Measurements from ENCODE around the gene ZIC5.
"Not testable (repeated sequence)": the region's sequence is repeated elsewhere in the genome, so short reads cannot be mapped to it uniquely, and the experiment has no call there.

The ZIC5 gene

DNA sequence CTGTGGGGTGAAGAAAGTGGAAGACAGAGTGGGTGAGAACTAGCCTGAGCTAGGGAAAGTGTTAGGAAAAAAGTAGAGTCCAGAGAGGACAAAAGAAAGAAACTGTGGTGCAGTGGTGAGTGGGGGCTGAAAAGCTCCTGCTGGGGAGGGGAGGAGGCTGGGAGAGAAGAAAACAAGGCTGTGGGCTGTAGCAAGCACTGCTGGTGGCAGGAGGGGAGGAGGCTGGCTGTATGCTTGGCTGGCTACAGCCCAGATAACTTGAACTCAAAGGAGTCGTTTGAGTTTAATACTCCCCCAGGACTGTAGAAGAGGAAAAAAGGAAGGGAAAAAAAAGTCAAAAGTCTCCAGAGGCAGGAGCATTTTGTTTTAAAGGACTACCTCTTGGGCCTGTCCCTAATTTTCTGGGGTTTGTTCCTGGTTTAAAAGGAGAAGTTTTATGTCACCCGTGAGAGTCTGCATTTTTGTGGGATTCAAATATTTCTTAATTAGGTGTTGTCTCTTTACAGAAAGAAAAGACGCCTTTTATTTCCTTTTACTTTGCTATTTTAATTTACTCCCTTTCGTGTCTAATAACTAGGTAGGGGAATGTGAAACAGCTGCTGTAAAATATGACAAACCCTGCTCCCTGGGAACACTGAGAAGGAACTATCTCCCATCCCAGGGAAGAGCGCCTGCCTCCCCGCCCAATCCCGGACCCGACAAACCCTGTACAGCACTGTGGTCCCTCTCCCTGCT lies 21.7 kb downstream of the ZIC5 start:
- Mint-ChIP-seq H3K9me3 (no peaks in the 10 kb centered on the region), H3K27me3 (peaks cover 74% of the 10 kb centered on the region), H3K36me3 (ENCODE audit: low read depth) (no peaks in the 10 kb centered on the region), H3K4me3 (no peak overlapping the region), H3K27ac (no peak overlapping the region), H3K4me1 (no peaks in the 10 kb centered on the region)
- no peak for DNase-seq
- no peak for ATAC-seq

DNA sequence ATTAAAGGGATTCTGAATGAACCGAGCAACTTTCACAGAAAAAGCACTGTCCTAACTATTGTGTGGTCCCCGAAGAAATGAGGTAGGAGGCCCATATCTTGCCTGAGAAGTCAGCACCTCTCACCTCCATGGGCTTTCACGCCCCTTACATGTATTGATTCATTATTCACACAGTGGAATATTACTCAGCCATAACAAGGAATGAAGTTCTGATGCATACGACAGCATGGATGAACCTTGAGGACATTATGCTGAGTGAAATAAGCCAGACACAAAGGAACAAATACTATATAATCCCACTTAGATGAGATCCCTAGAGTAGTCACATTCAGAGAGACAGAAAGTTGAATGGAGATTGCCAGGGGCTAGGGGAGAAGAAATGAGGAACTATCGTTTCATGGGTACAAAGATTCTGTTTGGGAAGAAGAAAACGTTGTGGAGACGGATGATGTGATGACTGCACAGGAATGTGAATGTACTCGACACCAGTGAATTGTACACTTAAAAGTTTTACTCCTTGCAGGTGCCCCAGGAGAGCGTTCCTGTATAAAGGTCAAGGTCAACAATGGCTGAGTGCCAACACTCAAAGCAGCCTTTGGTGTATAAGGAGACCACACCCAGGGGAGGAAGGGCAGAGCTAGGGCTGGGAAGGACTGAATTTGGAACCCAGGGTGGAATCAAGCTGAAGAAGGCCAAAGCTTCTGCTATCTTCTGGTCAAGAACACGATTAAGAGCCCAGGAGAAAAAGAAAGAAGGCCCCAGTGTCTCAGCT lies 22.5 kb downstream of the ZIC5 start:
- Mint-ChIP-seq H3K27me3 (peaks cover 67% of the 10 kb centered on the region), H3K9me3 (no peaks in the 10 kb centered on the region), H3K4me1 (no peaks in the 10 kb centered on the region), H3K27ac (no peak overlapping the region), H3K36me3 (ENCODE audit: low read depth) (no peaks in the 10 kb centered on the region), H3K4me3 (no peak overlapping the region)
- DNase-seq (no peak), ATAC-seq (no peak)

DNA sequence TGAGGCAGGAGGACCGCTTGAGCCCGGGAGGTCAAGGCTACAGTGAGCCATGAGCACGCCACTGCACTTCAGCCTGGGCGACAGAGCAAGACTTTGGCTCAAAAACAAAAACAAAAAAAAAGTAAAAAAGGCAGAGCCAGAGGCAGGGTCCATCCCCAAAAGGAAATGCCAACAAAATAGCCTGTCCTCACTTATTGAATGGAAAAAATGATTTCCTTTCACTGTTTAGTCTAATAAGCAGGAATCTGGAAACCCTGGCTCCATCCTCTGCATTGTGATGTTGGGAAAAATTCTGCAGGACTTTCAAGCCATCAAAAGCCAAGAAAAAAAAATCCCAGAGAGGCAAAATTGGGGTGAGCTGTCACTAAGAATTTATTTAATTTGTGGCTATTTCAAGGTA lies 23.2 kb downstream of the ZIC5 start:
- ATAC-seq (no peak), DNase-seq (no peak)
- Mint-ChIP-seq H3K36me3 (ENCODE audit: low read depth) (no peaks in the 10 kb centered on the region), H3K27ac (no peak overlapping the region), H3K27me3 (peaks cover 64% of the 10 kb centered on the region), H3K4me3 (no peak overlapping the region), H3K4me1 (no peaks in the 10 kb centered on the region), H3K9me3 (no peaks in the 10 kb centered on the region)

DNA sequence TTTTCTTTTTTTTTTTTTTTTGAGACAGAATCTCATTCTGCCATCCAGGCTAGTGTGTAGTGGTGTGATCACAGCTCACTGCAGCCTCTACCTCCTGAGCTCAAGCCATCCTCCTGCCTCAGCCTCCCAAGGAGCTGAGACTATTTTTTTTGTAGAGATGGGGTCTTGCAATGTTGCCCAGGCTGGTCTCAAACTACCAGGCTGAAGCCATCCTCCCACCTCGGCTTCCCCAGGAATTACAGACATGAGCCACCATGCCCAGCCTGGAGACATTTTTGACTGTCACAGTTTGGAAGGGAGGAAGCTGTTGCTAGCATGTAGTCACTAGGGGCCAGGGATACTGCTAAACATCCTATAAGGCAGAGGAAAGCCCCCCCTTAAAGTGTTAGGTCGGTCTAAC lies 23.9 kb downstream of the ZIC5 start:
- H3K36me3 Mint-ChIP-seq (ENCODE audit: low read depth), result no peaks in the 10 kb centered on the region
- no peaks in the 10 kb centered on the region for H3K4me1 Mint-ChIP-seq
- no peak for ATAC-seq
- peaks cover 60% of the 10 kb centered on the region for H3K27me3 Mint-ChIP-seq
- no peaks in the 10 kb centered on the region for H3K9me3 Mint-ChIP-seq
- DNase-seq, result no peak
- no peak overlapping the region for H3K4me3 Mint-ChIP-seq
- no peak overlapping the region for H3K27ac Mint-ChIP-seq

DNA sequence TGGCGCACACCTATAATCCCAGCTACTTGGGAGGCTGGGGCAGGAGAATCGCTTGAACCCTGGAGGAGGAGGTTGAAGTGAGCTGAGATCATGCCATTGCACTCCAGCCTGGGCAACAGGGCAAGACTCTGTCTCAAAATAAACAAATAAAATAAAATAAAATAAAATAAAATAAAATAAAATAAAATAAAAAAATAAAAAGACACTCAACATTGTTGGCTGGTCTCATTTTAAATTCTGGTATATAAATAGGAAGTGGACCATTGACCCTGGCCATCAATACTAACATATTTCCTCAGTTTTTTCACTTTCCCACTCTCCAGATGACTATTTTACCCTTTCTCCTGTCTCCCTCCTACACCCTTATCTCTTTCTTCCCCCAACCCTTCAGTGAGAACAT lies 26.1 kb downstream of the ZIC5 start:
- not testable (repeated sequence) for ATAC-seq; H3K27ac Mint-ChIP-seq; H3K9me3 Mint-ChIP-seq; H3K4me3 Mint-ChIP-seq; DNase-seq; H3K4me1 Mint-ChIP-seq; H3K36me3 Mint-ChIP-seq (ENCODE audit: low read depth)
- peaks cover 55% of the 10 kb centered on the region for H3K27me3 Mint-ChIP-seq

DNA sequence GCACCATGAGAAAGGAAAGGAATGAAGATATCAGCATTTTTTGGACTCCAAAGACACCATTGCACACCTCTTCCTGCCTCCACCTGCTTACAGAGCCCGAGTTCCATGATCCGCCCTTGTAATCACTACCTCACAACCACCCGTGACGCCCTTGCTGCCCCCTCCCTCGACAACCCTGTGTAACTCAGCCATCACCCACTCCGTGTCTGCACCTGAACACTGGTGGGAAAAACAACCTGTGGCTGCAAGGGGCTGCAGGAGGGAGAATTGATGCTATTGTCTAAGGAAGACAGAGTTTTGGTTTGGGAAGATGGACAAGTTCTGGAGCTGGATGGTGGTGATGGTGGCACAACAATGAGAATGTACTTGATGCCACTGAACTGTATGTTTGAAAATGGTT lies 27.0 kb downstream of the ZIC5 start:
- DNase-seq (no peak), ATAC-seq (no peak)
- Mint-ChIP-seq H3K27me3 (peaks cover 51% of the 10 kb centered on the region), H3K4me3 (no peak overlapping the region), H3K4me1 (no peaks in the 10 kb centered on the region), H3K27ac (no peak overlapping the region), H3K9me3 (no peaks in the 10 kb centered on the region), H3K36me3 (ENCODE audit: low read depth) (no peaks in the 10 kb centered on the region)

DNA sequence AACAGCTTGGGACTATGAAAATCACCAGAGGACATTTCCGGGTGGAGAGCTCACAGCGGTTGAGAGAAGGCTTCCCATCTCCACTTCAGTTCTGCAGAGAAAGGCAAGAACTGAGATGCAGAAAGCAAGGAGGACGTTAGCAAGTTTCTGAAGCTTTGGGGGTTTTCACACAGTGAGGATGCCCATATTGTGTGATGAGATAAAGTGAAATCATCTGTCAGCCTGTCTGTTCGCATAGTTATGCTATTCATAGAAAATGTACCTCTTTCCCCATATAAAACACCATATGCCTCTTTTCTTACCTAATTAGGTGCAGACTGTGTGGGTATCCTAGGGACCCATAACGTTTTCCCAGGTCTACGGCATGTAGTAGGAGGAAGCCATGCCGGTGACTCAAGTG lies 27.5 kb downstream of the ZIC5 start:
- H3K9me3 Mint-ChIP-seq, result no peaks in the 10 kb centered on the region
- no peaks in the 10 kb centered on the region for H3K36me3 Mint-ChIP-seq (ENCODE audit: low read depth)
- ATAC-seq (no peak), DNase-seq (no peak)
- no peak overlapping the region for H3K4me3 Mint-ChIP-seq
- no peaks in the 10 kb centered on the region for H3K4me1 Mint-ChIP-seq
- H3K27me3 Mint-ChIP-seq, result peaks cover 46% of the 10 kb centered on the region
- H3K27ac Mint-ChIP-seq, result no peak overlapping the region

DNA sequence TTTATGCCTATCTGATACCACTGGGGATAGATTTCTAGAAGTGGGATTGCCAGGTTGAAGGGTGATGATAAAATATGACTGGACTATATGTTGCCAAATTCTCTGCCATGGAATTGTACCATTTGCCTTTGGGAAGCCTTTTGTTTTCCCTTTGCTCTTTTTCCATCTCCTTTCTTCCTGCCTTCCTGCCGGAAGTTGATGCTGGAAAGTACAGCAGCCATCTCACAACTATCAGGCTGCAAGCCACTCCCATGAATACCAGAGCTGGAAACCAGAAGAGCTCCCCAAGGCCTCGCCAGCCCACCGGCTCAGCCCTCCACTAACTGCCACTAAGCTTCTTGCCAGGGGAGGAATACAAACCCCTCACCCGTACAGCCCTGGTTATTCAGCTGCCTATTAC lies 29.7 kb downstream of the ZIC5 start:
- Mint-ChIP-seq H3K4me1 (no peaks in the 10 kb centered on the region), H3K9me3 (no peaks in the 10 kb centered on the region), H3K27me3 (peaks cover 42% of the 10 kb centered on the region), H3K27ac (no peak overlapping the region), H3K36me3 (ENCODE audit: low read depth) (no peaks in the 10 kb centered on the region), H3K4me3 (no peak overlapping the region)
- no peak for DNase-seq
- no peak for ATAC-seq

DNA sequence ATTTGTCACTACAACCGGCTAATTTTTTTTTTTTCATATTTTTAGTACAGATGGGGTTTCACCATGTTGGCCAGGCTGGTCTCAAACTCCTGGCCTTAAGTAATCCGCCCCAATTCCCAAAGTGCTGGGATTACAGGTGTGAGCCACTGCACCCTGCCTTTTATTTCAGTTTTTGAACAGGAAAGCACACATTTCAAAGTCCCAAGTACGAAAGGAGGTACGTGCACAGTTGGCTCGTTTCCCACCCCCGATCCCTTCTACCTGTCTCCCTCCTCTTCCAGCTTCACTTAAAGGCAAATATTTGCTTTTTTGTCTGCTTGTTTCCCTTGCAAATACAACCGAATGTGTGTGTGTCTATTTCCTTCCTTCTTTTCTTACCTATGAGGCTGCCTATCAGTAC lies 30.5 kb downstream of the ZIC5 start:
- H3K4me3 Mint-ChIP-seq, result no peak overlapping the region
- no peaks in the 10 kb centered on the region for H3K36me3 Mint-ChIP-seq (ENCODE audit: low read depth)
- DNase-seq (no peak), ATAC-seq (no peak)
- H3K27ac Mint-ChIP-seq, result no peak overlapping the region
- H3K27me3 Mint-ChIP-seq, result peaks cover 43% of the 10 kb centered on the region
- H3K4me1 Mint-ChIP-seq, result no peaks in the 10 kb centered on the region
- no peaks in the 10 kb centered on the region for H3K9me3 Mint-ChIP-seq

DNA sequence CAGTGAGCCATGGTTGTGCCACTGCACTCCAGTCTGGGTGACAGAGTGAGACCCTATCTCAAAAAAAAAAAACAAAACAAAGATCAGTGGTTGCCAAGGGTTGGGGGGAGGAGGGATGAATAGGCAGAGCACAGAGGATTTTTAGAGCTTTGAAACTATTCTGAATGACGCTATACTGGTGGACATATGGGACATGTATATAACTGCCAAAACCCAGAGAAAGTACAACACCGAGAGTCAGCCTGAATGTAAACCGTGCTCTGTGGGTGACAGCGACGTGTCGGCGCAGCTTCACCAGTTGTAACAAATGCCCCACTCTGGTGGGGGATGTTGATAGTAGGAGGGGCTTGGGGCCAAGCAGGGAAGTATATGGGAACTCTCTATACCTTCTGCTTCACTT lies 32.9 kb downstream of the ZIC5 start:
- H3K27ac Mint-ChIP-seq, result no peak overlapping the region
- no peak for DNase-seq

DNA sequence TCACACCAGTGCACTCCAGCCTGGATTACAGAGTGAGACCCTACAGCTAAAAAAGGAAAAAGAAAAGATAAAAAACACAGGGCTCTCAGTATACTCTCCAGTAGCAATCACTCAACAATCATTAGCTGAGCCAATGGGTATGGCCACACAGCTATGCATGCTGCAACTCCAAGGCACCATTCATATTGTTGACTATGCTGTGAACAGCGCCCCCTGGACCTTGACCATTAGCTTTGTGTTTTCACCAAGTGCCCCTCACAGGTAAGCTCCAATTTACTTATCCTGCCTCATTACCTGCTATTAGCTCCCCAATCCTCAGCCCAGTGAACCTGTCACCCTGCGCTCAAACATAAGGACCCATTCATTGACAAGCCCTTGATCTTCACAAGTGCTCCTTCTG lies 35.8 kb downstream of the ZIC5 start:
- ATAC-seq (no peak), DNase-seq (no peak)
- Mint-ChIP-seq H3K36me3 (ENCODE audit: low read depth) (no peaks in the 10 kb centered on the region), H3K4me3 (no peak overlapping the region), H3K4me1 (no peaks in the 10 kb centered on the region), H3K27ac (no peak overlapping the region), H3K9me3 (no peaks in the 10 kb centered on the region), H3K27me3 (peaks cover 31% of the 10 kb centered on the region)

More for the DNA sequence above, 32.9 kb downstream of the ZIC5 start:
- Mint-ChIP-seq H3K27me3 (peaks cover 40% of the 10 kb centered on the region), H3K4me1 (no peaks in the 10 kb centered on the region), H3K36me3 (ENCODE audit: low read depth) (no peaks in the 10 kb centered on the region), H3K9me3 (no peaks in the 10 kb centered on the region), H3K4me3 (no peak overlapping the region)
- ATAC-seq, result no peak

DNA sequence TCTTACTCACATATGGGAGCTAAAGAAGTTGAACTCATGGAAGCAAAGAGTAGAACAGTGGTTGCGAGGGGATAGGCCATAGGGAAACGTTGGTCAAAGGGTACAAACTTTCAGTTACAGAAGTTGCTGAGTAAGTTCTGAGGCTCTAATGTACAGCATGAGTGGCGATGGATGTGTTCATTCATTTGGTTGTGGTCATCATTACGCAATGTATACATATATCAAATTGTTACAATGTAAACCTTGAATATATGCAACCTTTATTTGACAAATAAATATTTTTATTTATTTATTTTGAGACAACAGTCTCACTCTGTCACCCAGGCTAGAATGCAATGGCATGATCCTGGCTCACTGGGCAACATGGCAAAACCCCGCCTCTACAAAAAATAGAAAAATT lies 38.7 kb downstream of the ZIC5 start:
- no peaks in the 10 kb centered on the region for H3K9me3 Mint-ChIP-seq
- ATAC-seq (no peak), DNase-seq (no peak)
- H3K36me3 Mint-ChIP-seq (ENCODE audit: low read depth), result no peaks in the 10 kb centered on the region
- H3K27ac Mint-ChIP-seq, result no peak overlapping the region
- H3K27me3 Mint-ChIP-seq, result peaks cover 27% of the 10 kb centered on the region
- H3K4me3 Mint-ChIP-seq, result no peak overlapping the region
- H3K4me1 Mint-ChIP-seq, result no peaks in the 10 kb centered on the region

DNA sequence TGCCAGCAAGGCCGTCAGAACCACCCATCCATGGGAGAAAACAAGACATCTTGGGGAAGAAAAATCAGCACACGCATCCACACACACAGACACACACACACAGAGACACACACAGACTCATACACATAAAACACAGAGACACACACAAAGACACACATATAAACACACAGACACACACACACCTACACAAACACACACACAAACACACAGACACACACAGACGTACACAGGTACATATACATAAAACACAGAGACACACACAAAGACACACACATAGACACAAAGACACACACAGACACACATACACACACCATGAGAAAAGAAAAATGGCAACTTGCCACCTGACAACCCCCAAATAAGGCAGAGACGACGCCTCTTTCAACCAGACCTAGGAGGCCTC lies 40.6 kb downstream of the ZIC5 start:
- Mint-ChIP-seq H3K4me1 (no peaks in the 10 kb centered on the region), H3K9me3 (no peaks in the 10 kb centered on the region), H3K27ac (no peak overlapping the region), H3K36me3 (ENCODE audit: low read depth) (no peaks in the 10 kb centered on the region), H3K27me3 (peaks cover 16% of the 10 kb centered on the region), H3K4me3 (no peak overlapping the region)
- DNase-seq (no peak), ATAC-seq (no peak)

DNA sequence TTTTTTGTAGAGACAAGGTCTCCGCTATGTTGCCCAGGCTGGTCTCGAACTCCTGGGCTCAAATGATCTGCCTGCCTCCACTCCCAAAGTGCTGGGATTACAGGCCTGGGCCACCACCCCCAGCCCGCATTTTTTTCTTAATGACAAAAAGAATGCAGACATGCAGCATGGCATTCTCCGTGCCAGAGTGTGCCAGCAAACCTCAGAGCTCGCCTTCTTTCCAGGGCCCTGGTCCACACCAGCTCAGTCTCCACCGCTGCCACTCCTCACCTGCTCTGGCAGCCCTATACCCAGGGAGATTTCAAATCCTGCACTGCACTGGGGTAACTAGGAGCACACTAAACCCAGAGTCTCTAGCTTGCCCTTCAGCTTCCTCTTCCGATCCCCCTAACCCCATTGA lies 41.7 kb downstream of the ZIC5 start:
- DNase-seq, result no peak
- Mint-ChIP-seq H3K9me3 (no peaks in the 10 kb centered on the region), H3K27ac (no peak overlapping the region), H3K4me3 (no peak overlapping the region), H3K36me3 (ENCODE audit: low read depth) (no peaks in the 10 kb centered on the region), H3K4me1 (no peaks in the 10 kb centered on the region), H3K27me3 (peaks cover 14% of the 10 kb centered on the region)
- ATAC-seq, result no peak

DNA sequence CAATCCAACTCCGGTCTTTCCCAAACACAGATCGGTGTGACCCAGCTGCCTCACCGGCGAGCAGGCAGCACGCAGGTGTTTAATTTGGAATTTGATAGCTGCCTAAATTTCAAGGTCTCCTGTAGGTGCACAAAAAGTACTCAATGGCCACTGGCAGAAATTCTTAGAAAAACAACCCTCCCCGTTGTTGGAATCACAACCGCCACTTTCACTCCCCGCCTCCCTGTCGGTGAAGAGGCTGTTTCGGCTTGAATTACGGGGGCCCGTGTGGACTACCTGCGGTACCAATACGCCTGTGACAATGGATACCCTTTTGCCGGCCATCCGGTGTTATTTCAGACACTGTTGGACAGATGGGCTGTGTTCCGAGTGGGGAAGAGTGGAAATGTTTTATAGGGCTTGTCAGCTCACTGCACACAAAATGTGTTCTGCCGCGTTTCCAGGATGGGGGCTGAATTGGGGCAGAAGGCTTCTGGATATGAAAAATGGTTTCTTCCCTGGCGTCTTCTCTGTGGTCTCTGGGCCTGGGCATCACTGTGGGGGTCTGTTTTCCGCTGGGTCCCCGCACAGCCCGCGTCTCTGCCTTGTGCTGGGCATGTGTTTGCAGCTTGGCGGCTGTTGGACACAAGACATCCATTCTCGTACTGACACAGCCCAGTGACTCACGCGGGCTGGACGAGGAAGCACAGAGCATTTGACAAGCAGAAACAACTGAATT lies 45.4 kb downstream of the ZIC5 start:
- DNase-seq (no peak), ATAC-seq (no peak)
- H3K27ac Mint-ChIP-seq, result no peak overlapping the region
- H3K36me3 Mint-ChIP-seq (ENCODE audit: low read depth), result no peaks in the 10 kb centered on the region
- H3K4me3 Mint-ChIP-seq, result no peak overlapping the region
- no peaks in the 10 kb centered on the region for H3K9me3 Mint-ChIP-seq
- H3K4me1 Mint-ChIP-seq, result no peaks in the 10 kb centered on the region
- H3K27me3 Mint-ChIP-seq, result peaks cover 24% of the 10 kb centered on the region
